CD4-positive, CD25-positive, alpha-beta regulatory T cell (primary cell): Measurements from ENCODE around the gene MRPL32. TPM values are rescaled to one million over a fixed set of nuclear protein-coding genes. Genes with fewer than 3 reads are reported as not detected.
A peak's percentile ranks its signal among the peaks of the same experiment; 100 is the strongest.
"Not testable (repeated sequence)": the region's sequence is repeated elsewhere in the genome, so short reads cannot be mapped to it uniquely, and the experiment has no call there.

ENCODE experiments used
- ATAC-seq, 2 donors: fragments of 150-1000 bp; cut with Tn5 transposase; one replicate each; pipeline ENCODE4 v1.10.0; 2021; ENCODE audit warnings: low read depth in 2 of 2, moderate number of reproducible peaks in 2 of 2, moderate library complexity in 1 of 2
- DNase-seq, 3 donors: peaks; one replicate each; pipeline versions ENCODE4 v3.0.0 to v3.0.0-alpha.2; 2012 to 2022; ENCODE audit warnings: mixed read lengths in 1 of 3
- H3K27ac ChIP-seq: one replicate; pipeline ENCODE4 v1.7.0; 2013; ENCODE audit warnings: mild to moderate bottlenecking, low read length; ENCODE audit not compliant: insufficient read depth, poor library complexity, severe bottlenecking
- H3K27me3 ChIP-seq: one replicate; pipeline ENCODE4 v1.7.0; 2013; ENCODE audit warnings: low read length; ENCODE audit not compliant: control insufficient read depth, insufficient read depth
- H3K36me3 ChIP-seq: one replicate; pipeline ENCODE4 v1.7.0; 2013; ENCODE audit warnings: mild to moderate bottlenecking, low read length, moderate library complexity; ENCODE audit not compliant: control insufficient read depth, insufficient read depth
- H3K4me1 ChIP-seq: 2 replicates; pipeline ENCODE4 v1.7.0; 2013; ENCODE audit warnings: mild to moderate bottlenecking, low read length; ENCODE audit not compliant: insufficient read depth, control insufficient read depth, poor library complexity, severe bottlenecking
- H3K4me3 ChIP-seq: one replicate; pipeline ENCODE4 v1.7.0; 2013; ENCODE audit warnings: low read depth, mild to moderate bottlenecking, low read length, moderate library complexity
- H3K9me3 ChIP-seq, 2 experiments: 1 replicate in 1 of 2; 2 replicates in 1 of 2; pipeline ENCODE4 v1.7.0; 2013; ENCODE audit warnings: low read length in 2 of 2, mild to moderate bottlenecking in 1 of 2, moderate library complexity in 1 of 2; ENCODE audit not compliant: control insufficient read depth in 2 of 2
- H3K27ac Mint-ChIP-seq, 3 donors: one replicate each; pipeline ENCODE4 v1.8.0; 2020 to 2022; ENCODE audit warnings: mild to moderate bottlenecking in 3 of 3, mixed read lengths in 3 of 3, moderate library complexity in 2 of 3
- H3K27me3 Mint-ChIP-seq: one replicate; pipeline ENCODE4 v1.8.0; 2022; ENCODE audit warnings: mild to moderate bottlenecking, mixed read lengths
- H3K36me3 Mint-ChIP-seq: one replicate; pipeline ENCODE4 v1.8.0; 2020; ENCODE audit warnings: mixed read lengths
- H3K4me1 Mint-ChIP-seq, 4 donors: one replicate each; pipeline ENCODE4 v1.8.0; 2020 to 2022; ENCODE audit warnings: mixed read lengths in 4 of 4, mild to moderate bottlenecking in 1 of 4
- H3K4me3 Mint-ChIP-seq, 4 donors: one replicate each; pipeline ENCODE4 v1.8.0; 2020 to 2022; ENCODE audit warnings: mild to moderate bottlenecking in 4 of 4, mixed read lengths in 4 of 4, moderate library complexity in 3 of 4
- H3K9me3 Mint-ChIP-seq, 7 donors: one replicate each; pipeline ENCODE4 v1.8.0; 2020 to 2022; ENCODE audit warnings: mixed read lengths in 7 of 7, mild to moderate bottlenecking in 3 of 7, moderate library complexity in 2 of 7
- polyA plus RNA-seq, 4 donors: library from polyadenylated mRNA; unstranded; fragments of 300-500 nt; fragmentation: Illumina TruSeq; gene quantifications; one replicate each; pipeline ENCODE4 v1.2.3, GENCODE V29; 2021
- total RNA-seq: library from RNA; stranded (reverse); gene quantifications from one replicate; pipeline ENCODE4 v1.2.3, GENCODE V29; 2022

MRPL32 gene
- total RNA-seq (37.6 TPM), polyA plus RNA-seq (10 to 100 TPM; 54.6 to 86.0 (median 67.1) TPM)

GRCh38 chr7:42931834-42932651 is at the start of gene MRPL32, which contains the start of gene PSMA2:
MRPL32 (plus strand) TSS chr7:42932376; CDS start chr7:42932387, 11 bp downstream.
PSMA2 (minus strand) TSS chr7:42932174; CDS start chr7:42932158, 16 bp downstream.
- peak; percentile 100 for ATAC-seq
- H3K27ac ChIP-seq = peak within 1 kb of the TSS; percentile 86
- H3K27me3 Mint-ChIP-seq = no peaks in the 10 kb centered on the region
- H3K4me3 Mint-ChIP-seq = peak within 1 kb of the TSS; percentile 95 to 100 (median 98)
- no peaks in the 10 kb centered on the region for H3K27me3 ChIP-seq
- peaks cover 8% of the 10 kb centered on the region for H3K36me3 Mint-ChIP-seq
- peaks cover 58% of the 10 kb centered on the region for H3K4me1 ChIP-seq
- peaks cover 24% of the 10 kb centered on the region for H3K36me3 ChIP-seq
- peak within 1 kb of the TSS; percentile 99 for H3K4me3 ChIP-seq
- peak; percentile 95 to 97 (median 95) for DNase-seq
- no peaks in the 10 kb centered on the region for H3K9me3 ChIP-seq
- H3K9me3 Mint-ChIP-seq = no peaks in the 10 kb centered on the region
- H3K4me1 Mint-ChIP-seq = peaks cover 18 to 86% (median 54%) of the 10 kb centered on the region in 4 donors
- H3K27ac Mint-ChIP-seq = peak within 1 kb of the TSS; percentile 98 to 99 (median 98)

GRCh38 chr7:42883950-42884349 is 48.2 kb upstream of the MRPL32 start:
- no peak for ATAC-seq
- Histone ChIP-seq H3K9me3 (no peaks in the 10 kb centered on the region), H3K4me3 (no peak overlapping the region), H3K27ac (no peak overlapping the region), H3K4me1 (peaks cover 11% of the 10 kb centered on the region), H3K36me3 (no peaks in the 10 kb centered on the region), H3K27me3 (peaks cover 3% of the 10 kb centered on the region)
- no peaks in the 10 kb centered on the region for H3K36me3 Mint-ChIP-seq
- no peak for DNase-seq
- H3K4me1 Mint-ChIP-seq = peaks cover 6 to 17% (median 8%) of the 10 kb centered on the region in 4 donors
- peaks cover 42% of the 10 kb centered on the region for H3K27me3 Mint-ChIP-seq
- no peaks in the 10 kb centered on the region for H3K9me3 Mint-ChIP-seq
- no peak overlapping the region for H3K4me3 Mint-ChIP-seq
- no peak overlapping the region for H3K27ac Mint-ChIP-seq

DNA sequence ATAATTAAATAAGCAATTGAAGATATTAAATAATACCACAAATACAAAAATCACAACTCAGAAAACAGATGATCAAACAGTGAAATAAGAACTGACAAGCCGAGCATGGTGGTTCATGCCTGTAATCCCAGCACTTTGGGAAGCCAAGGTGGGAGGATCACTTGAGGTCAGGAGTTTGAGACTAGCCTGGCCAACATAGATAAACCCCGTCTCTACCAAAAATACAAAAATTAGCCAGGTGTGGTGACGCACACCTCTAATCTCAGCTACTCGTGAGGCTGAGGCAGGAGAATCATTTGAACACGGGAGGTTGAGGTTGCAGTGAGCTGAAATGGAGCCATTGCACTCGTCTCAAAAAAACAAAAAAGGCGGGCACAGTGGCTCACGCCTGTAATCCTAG is 47.0 kb upstream of the MRPL32 start:
- not testable (repeated sequence) for H3K36me3 Mint-ChIP-seq, H3K4me3 Mint-ChIP-seq

GRCh38 chr7:42886129-42886528 is 46.0 kb upstream of the MRPL32 start:
- Histone ChIP-seq H3K9me3 (no peaks in the 10 kb centered on the region), H3K4me1 (peaks cover 11% of the 10 kb centered on the region), H3K27me3 (peaks cover 3% of the 10 kb centered on the region), H3K27ac (no peak overlapping the region), H3K36me3 (no peaks in the 10 kb centered on the region), H3K4me3 (no peak overlapping the region)
- no peaks in the 10 kb centered on the region for H3K36me3 Mint-ChIP-seq
- no peak for DNase-seq
- H3K4me3 Mint-ChIP-seq = no peak overlapping the region
- H3K27me3 Mint-ChIP-seq = peaks cover 49% of the 10 kb centered on the region
- no peak overlapping the region for H3K27ac Mint-ChIP-seq
- H3K9me3 Mint-ChIP-seq = no peaks in the 10 kb centered on the region
- no peak for ATAC-seq
- H3K4me1 Mint-ChIP-seq = peaks cover 9 to 20% (median 13%) of the 10 kb centered on the region in 4 donors

More for the DNA sequence above, 47.0 kb upstream of the MRPL32 start:
- peaks cover 9 to 20% (median 11%) of the 10 kb centered on the region in 4 donors for H3K4me1 Mint-ChIP-seq
- not testable (repeated sequence) for H3K4me3 ChIP-seq, H3K9me3 Mint-ChIP-seq, DNase-seq, H3K27ac ChIP-seq, H3K27me3 ChIP-seq, H3K9me3 ChIP-seq, ATAC-seq, H3K36me3 ChIP-seq, H3K27ac Mint-ChIP-seq
- peaks cover 40% of the 10 kb centered on the region for H3K27me3 Mint-ChIP-seq
- peaks cover 11% of the 10 kb centered on the region for H3K4me1 ChIP-seq

DNA sequence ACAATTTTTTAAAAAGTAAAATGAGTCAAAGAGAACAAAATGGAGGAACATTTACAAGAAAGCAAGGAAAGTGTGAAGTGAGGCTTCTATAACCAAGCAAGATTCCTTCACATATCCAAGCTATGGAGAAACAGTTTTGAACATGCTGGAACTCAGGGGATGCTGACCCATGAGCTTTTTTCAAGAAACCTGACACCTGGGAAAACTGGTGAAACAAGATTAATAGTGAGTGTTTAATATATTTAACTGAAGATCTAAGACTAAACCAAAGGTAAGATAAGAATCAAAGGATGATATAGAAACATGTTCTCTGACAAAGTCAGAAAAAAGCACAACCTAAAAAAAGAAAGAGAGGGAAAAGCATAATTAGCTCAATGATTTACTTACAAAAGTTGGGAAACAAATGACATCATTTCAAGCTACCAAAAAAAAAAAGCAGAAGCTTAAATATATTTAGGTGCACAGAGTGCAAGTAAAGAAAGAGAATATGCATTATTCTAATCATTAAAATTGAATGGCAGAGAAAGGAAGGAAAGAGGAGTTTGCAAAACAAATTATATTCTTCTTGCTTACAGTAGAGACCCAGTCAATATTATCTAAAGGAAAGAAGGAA is 45.2 kb upstream of the MRPL32 start:
- H3K27ac Mint-ChIP-seq = no peak overlapping the region
- peak overlapping the region in 3 of 4 donors; percentile 51 to 87 (median 64) for H3K4me3 Mint-ChIP-seq
- peaks cover 11% of the 10 kb centered on the region for H3K4me1 ChIP-seq
- ATAC-seq = no peak
- H3K4me1 Mint-ChIP-seq = peaks cover 9 to 20% (median 13%) of the 10 kb centered on the region in 4 donors
- DNase-seq = no peak
- no peaks in the 10 kb centered on the region for H3K36me3 Mint-ChIP-seq
- no peaks in the 10 kb centered on the region for H3K9me3 ChIP-seq
- peaks cover 56% of the 10 kb centered on the region for H3K27me3 Mint-ChIP-seq
- H3K27ac ChIP-seq = no peak overlapping the region
- no peak overlapping the region for H3K4me3 ChIP-seq
- peaks cover 3% of the 10 kb centered on the region for H3K27me3 ChIP-seq
- H3K9me3 Mint-ChIP-seq = no peaks in the 10 kb centered on the region
- H3K36me3 ChIP-seq = no peaks in the 10 kb centered on the region

- H3K4me3 ChIP-seq = no peak overlapping the region
- peaks cover 52% of the 10 kb centered on the region for H3K27me3 Mint-ChIP-seq
- H3K36me3 Mint-ChIP-seq = peaks cover 14% of the 10 kb centered on the region
- DNase-seq (no peak), ATAC-seq (no peak)
- no peaks in the 10 kb centered on the region for H3K36me3 ChIP-seq
- H3K9me3 ChIP-seq = no peaks in the 10 kb centered on the region
- no peaks in the 10 kb centered on the region for H3K27me3 ChIP-seq
- H3K27ac Mint-ChIP-seq = no peak overlapping the region
- H3K4me1 Mint-ChIP-seq = peaks cover 3 to 10% (median 5%) of the 10 kb centered on the region in 4 donors
- H3K9me3 Mint-ChIP-seq = peaks cover 0 to 21% (median 6%) of the 10 kb centered on the region in 7 donors
- no peak overlapping the region for H3K27ac ChIP-seq
- H3K4me1 ChIP-seq = peaks cover 3% of the 10 kb centered on the region
- no peak overlapping the region for H3K4me3 Mint-ChIP-seq
These were observed 38.6 kb upstream of the MRPL32 start for GRCh38 chr7:42893346-42894240.

GRCh38 chr7:42900842-42901241 is 31.3 kb upstream of the MRPL32 start:
- DNase-seq = no peak
- Histone ChIP-seq H3K9me3 (no peaks in the 10 kb centered on the region), H3K27me3 (no peaks in the 10 kb centered on the region), H3K4me3 (no peak overlapping the region), H3K4me1 (no peaks in the 10 kb centered on the region), H3K27ac (no peak overlapping the region), H3K36me3 (no peaks in the 10 kb centered on the region)
- Mint-ChIP-seq H3K4me1 (peaks cover 0 to 4% (median 0%) of the 10 kb centered on the region in 4 donors), H3K36me3 (peaks cover 5% of the 10 kb centered on the region), H3K9me3 (peaks cover 0 to 5% (median 1%) of the 10 kb centered on the region in 7 donors), H3K27me3 (peaks cover 26% of the 10 kb centered on the region), H3K27ac (no peak overlapping the region), H3K4me3 (no peak overlapping the region)
- no peak for ATAC-seq
